ENCODE results near the gene ITGB8.

ITGB8 gene

GRCh38 chr7:20310301-20310700 lies 20.4 kb upstream of the ITGB8 start:
- DNase-seq = no peak

DNA sequence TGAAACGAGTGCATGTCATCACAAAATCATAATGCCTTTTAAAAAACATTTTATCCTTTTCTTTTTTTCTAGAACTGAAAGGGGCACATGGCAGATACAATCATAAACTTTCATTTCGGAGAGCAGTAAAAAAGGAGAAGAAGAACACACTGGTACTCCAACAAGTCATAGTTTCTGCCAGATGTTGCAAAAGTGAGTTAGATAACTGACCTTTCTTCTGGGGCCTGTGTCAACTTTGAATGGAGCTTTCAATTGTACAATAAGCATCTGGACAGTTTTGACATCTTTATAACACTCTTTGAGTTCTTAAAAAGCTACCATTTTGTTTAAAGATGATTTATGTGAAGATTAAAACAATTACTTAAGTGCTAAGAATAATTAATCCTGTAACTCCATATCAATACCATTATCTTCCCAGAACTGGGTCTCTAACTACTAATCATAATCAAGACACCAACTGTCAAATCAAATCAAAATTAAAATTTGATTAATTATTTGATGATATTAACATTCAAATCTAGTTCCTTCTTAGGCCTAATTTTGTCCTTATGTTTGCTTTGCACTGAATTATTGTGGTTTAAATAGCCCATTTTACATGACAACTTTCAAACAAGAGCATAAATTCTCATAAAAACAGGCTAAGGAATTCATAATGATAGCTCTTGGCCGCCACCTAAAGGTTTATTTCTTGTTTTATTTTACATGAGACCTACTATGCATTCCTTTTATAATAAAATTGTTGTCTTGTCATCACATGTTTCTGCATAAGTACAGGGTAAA lies 19.5 kb upstream of the ITGB8 start:
- DNase-seq = no peak

- no peak for DNase-seq
Observed at GRCh38 chr7:20311743-20312042, 19.0 kb upstream of the ITGB8 start.

- no peak for DNase-seq
Observed at GRCh38 chr7:20312562-20312961, 18.1 kb upstream of the ITGB8 start.

- DNase-seq = no peak
Observed at GRCh38 chr7:20313626-20314025, 17.1 kb upstream of the ITGB8 start.

DNA sequence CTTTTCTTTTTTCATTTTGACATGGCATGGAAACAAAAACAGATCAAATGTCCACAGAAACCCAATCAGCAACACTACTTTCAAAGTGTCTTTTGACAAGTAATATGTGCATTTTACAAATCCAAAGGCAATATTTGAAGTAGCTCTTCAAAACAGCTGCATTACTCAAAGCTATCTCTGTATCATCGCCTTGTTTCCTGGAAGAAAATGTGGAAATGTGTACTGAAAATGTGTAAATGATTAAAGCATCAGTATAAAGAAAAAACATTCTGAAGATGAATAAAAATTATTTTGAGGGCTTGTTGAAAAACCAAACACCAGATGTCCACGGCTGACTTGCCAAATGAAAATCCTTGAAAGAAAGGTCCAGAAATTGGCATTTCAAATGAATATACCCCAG lies 16.5 kb upstream of the ITGB8 start:
- DNase-seq = no peak

GRCh38 chr7:20316706-20317105 lies 14.0 kb upstream of the ITGB8 start:
- DNase-seq = no peak

DNA sequence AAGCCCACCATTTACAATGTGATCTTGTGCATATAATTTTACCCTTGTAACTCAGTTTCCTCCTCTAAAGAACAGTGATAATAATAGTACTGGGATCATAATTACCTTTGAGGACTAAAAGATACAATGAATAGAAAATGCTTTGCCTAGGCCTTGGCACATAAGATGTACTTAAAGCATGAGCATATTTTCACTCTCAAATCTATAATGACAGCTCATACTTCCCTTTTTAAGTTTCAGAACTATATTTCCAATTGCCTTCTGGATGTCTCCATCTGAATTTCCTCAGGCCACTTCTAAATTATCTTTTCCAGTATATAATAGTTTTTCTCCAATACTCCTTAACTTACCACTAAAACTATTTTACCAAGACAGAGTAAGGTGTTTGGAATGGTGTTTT lies 13.3 kb upstream of the ITGB8 start:
- no peak for DNase-seq

GRCh38 chr7:20318933-20319332 lies 11.8 kb upstream of the ITGB8 start:
- no peak for DNase-seq

DNA sequence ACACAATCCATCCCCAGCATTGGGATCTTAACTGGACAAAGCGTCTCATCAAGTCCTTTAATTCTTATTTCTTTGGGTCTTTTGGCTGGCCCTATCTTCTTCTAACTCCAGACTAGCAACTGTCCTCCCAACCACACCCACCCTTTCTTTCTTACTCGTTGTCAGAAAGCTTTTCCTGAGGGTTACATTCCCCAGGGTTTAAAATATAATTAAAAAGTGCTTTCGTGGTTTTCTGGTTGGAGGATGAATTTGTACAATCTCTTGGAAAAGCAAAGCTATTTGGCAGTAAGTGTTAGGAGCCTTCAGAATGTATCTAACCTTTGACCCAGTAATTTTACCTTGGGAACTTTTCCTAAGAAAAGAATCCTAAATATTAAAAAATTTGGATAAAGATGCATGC lies 10.4 kb upstream of the ITGB8 start:
- no peak for DNase-seq

GRCh38 chr7:20320786-20321185 lies 9.9 kb upstream of the ITGB8 start:
- DNase-seq = no peak

DNA sequence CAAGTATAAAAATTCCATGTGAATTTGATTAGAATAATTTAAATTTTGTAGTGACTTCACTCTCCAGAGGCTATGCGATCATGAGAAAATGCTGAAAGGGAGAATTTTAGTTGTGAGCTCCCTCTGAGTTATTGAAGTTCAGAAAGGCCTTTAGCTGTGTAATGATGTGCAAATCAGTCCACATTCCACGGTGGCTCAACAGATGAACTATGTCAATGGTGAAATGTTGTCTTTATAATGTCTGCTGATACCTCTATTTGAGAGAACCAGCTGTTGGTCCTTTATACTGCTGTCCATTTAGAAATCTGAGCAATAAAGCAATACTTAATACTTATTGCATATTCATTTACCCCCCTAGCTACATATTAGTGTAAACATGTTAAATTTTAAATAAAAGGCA lies 7.1 kb upstream of the ITGB8 start:
- no peak for DNase-seq

DNA sequence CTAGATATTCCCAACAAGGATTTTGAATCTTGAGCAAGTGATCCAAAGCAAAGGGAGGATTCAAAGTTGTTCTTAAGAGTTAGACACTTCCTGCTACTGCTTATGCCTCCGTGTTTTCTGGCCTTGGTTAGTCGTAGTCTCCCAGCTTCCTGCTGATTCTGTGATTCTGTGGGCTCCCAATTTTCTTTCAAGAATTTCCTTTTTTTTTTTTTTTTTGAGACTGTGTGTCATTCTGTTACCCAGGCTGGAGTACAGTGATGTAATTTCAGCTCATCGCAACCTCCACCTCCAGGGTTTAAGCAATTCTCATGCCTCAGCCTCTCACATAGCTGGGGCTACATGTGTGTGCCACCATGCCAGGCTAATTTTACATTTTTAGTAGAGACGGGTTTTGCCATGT lies 4.4 kb upstream of the ITGB8 start:
- DNase-seq = no peak

DNA sequence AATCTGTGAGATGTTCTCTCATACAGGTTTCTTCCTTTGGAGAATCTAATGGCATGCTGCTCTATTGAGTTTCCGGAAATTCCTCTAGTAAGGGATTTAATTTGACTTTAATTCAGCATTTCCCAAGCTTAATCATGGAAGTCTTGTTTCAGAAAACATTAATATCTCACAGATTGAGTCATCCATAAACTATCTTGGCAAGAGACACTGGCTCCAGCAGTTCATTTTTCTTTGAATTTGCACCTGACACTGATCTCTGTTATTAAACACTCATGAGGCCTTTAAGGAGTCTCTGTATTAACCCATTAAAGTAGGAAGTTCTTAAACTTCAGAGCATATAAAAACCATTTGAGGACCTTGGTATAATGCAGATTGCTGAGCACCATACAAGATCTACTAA lies 3.6 kb upstream of the ITGB8 start:
- DNase-seq = no peak

GRCh38 chr7:20328027-20328426 lies 2.7 kb upstream of the ITGB8 start:
- no peak for DNase-seq

DNA sequence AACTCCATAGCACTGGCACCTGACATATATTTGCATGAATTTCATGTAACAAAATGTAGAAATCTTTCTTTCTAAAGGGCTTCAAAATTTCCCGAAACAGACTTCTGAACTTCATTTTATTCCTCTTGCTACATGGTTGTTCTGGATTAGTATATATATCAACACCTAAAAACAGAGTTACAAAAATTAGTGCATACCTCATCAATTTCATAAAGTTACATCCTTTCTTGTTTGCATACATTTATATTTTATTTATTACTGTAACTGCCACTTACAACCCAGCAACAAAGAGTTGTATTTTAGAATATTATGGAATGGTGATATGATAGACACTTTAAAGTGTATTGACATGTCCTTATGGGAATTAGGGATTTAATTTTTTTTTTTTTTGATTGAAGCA lies 2.0 kb upstream of the ITGB8 start:
- no peak for DNase-seq

DNA sequence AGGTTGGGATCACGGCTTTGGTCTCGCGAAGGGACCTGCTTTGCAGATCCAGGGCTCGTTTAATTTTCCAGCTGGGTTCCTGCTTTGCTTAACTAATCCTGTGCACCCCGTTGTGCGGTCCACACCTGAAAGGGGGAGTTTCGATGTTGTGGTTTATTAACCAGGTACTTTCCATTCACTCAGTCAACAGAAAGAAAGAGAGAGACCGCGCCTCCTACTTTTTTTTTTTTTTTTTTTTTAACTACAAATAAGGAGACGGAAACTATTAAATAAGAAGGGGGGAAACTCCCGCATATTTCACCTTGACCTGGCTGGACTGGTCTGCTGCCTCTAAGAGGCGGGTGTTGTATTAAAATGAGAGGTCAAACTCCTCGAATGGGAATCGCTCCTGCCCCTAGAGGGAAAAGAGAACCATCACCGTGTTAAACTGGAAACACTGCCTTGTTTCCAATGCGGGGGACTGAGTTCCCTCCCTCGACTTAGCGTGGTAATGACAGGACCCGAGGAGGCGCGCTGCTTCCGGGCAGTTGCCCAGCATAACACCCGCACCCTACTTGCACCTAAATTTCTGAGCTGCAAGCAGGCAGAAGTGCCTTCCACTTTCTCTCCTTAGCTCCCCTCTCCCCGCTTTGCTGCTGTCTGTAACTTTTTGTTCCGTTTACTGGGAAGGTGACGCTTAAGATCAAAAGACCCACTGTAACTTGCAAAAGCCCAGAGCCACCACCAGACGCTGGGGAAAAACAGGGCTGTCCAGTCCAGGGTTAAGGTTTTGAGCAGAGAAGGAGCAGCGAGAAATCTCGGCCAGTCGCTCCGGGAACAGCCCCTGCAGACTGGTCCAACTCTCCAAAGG lies 1.1 kb upstream of the ITGB8 start:
- peak; percentile 19 for DNase-seq

DNA sequence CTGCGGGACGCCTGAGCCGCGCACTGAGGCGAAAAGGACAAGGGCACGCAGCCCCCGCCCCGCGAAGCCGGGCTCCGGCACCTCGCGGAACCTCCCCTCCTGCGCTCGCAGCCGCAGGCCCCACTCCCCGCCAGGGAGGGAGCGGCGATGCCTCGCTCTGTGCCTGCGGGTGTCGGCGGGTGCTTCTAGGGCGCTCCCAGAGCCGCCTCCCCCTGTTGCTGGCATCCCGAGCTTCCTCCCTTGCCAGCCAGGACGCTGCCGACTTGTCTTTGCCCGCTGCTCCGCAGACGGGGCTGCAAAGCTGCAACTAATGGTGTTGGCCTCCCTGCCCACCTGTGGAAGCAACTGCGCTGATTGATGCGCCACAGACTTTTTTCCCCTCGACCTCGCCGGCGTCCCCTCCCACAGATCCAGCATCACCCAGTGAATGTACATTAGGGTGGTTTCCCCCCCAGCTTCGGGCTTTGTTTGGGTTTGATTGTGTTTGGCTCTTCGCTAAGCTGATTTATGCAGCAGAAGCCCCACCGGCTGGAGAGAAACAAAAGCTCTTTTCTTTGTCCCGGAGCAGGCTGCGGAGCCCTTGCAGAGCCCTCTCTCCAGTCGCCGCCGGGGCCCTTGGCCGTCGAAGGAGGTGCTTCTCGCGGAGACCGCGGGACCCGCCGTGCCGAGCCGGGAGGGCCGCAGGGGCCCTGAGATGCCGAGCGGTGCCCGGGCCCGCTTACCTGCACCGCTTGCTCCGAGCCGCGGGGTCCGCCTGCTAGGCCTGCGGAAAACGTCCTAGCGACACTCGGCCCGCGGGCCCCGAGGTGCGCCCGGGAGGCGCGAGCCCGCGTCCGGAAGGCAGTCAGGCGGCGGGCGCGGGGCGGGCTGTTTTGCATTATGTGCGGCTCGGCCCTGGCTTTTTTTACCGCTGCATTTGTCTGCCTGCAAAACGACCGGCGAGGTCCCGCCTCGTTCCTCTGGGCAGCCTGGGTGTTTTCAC lies 519 bp downstream of the ITGB8 start:
- DNase-seq = no peak

GRCh38 chr7:20331910-20332813 lies 1.5 kb downstream of the ITGB8 start:
- DNase-seq = no peak

- no peak for DNase-seq
Observed at GRCh38 chr7:20338285-20338684, 7.6 kb downstream of the ITGB8 start.

DNA sequence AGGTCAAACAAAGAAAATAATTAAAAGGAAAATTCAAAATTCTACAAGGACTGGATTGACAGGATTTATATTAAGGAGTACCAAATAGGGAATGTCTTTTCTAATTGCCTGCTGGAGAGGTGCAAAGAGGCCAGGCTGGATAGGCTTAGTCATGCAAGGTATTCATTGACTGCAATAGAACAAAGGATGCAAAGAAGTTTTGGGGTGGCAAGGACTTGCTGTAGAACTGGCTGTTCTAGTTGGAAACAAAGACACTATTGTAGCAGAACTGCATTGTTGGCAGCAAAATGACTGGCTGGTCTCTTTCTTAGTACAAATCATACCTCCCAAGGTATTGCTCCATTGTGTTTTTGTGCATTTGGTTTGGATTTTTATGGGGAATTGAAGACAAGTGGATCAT lies 10.1 kb downstream of the ITGB8 start:
- no peak for DNase-seq

GRCh38 chr7:20343205-20343604 lies 12.5 kb downstream of the ITGB8 start:
- no peak for DNase-seq
